HG02759 (cell line): ENCODE measurements around the gene ASB15.
A peak's percentile ranks its signal among the peaks of the same experiment; 100 is the strongest.

Source experiments
- ATAC-seq: cut with Tn5 transposase; IDR thresholded peaks from one replicate; pipeline ENCODE4 v1.9.1; 2021; ENCODE audit warnings: mild to moderate bottlenecking, moderate library complexity; ENCODE audit not compliant: unreplicated experiment

Gene ASB15

DNA sequence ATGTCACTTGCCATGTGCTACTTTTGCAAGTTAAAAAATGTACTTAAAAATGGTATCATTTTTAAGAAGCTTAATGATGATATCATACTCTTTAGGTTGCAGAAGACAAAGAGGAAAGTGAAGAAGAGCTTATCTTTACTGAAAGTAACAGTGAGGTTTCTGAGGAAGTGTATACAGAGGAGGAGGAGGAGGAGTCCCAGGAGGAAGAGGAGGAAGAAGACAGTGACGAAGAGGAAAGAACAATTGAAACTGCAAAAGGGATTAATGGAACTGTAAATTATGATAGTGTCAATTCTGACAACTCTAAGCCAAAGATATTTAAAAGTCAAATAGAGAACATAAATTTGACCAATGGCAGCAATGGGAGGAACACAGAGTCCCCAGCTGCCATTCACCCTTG is 60.1 kb downstream of the ASB15 start:
- no peak for ATAC-seq

DNA sequence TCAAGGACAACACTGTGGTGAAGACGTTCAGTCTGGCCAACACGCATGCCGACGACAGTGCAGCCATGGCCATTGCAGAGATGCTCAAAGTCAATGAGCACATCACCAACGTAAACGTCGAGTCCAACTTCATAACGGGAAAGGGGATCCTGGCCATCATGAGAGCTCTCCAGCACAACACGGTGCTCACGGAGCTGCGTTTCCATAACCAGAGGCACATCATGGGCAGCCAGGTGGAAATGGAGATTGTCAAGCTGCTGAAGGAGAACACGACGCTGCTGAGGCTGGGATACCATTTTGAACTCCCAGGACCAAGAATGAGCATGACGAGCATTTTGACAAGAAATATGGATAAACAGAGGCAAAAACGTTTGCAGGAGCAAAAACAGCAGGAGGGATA is 60.7 kb downstream of the ASB15 start:
- ATAC-seq, result no peak

GRCh38 chr7:123662755-123663154 is 61.1 kb downstream of the ASB15 start:
- ATAC-seq, result no peak

- no peak for ATAC-seq
These were observed 61.6 kb downstream of the ASB15 start for GRCh38 chr7:123663200-123663599.

GRCh38 chr7:123665157-123665556 is 63.5 kb downstream of the ASB15 start:
- no peak for ATAC-seq

DNA sequence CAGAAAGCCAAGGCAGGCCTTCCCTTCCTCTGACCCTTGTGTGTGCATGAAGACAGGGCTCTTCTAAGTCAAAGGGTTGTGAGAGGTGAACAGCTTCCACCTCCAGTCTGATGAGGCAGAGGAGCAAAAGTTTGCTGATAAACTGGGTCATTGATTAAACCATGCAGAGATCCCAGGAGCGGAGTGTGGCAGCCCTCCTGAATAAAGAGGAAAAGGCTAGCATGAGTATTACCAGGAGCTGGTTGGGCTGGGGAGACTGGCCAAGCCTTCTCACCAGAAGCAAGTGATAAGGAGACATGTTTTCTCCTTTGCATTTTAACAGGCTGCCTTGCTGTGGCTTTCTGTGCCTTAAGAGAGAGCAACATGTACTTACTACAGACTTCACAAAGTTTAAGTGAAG is 64.3 kb downstream of the ASB15 start:
- no peak for ATAC-seq

GRCh38 chr7:123666492-123666891 is 64.9 kb downstream of the ASB15 start:
- no peak for ATAC-seq

DNA sequence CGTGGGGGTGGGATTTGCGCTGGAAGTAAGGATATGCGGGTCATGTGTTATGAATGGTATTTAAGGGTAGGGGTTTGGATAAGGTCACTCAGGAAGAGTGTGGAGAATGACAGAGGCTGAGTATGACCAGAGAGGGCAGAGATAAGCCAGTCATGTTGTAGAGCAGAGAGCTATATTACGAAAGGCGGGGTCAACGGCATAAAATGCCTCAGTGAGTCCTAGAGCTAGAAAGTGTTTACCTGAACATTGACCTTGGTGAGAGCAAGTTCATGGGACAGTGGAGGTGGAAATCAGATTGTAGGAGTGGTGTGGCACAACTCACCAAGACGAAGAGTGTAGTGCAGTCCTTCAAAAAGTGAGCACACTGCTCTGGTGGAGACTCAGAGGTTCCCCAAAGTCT is 67.9 kb downstream of the ASB15 start:
- no peak for ATAC-seq

DNA sequence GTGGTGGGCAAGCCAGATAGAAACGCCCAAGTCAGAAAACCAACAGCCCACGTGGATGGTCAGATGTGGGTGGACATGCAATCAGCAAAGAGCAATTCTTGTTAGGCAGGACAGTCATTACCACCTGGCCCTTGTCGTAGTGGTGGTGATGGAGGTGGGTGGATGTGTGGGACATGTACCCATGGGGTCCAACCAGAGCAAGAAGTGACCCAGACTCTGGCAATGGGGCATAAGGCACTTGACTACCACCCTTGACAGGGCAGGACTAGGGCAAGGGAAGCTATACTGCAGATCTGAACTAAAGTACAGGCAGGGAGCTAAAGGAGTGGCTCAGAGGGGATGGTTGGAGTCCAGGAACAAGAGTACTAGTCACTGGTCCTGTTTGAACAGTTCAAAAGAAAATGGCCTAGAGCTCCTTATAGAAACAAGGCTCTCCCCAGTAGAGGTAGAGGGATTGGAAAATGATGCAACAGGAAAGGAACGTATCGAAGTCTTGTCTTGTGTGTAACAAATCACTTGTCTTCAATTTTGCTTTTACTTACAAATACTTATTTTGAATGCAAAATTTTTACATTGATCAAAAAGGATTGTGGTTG is 71.6 kb downstream of the ASB15 start:
- no peak for ATAC-seq

- ATAC-seq, result no peak
These were observed 72.3 kb downstream of the ASB15 start for GRCh38 chr7:123673752-123674398.

DNA sequence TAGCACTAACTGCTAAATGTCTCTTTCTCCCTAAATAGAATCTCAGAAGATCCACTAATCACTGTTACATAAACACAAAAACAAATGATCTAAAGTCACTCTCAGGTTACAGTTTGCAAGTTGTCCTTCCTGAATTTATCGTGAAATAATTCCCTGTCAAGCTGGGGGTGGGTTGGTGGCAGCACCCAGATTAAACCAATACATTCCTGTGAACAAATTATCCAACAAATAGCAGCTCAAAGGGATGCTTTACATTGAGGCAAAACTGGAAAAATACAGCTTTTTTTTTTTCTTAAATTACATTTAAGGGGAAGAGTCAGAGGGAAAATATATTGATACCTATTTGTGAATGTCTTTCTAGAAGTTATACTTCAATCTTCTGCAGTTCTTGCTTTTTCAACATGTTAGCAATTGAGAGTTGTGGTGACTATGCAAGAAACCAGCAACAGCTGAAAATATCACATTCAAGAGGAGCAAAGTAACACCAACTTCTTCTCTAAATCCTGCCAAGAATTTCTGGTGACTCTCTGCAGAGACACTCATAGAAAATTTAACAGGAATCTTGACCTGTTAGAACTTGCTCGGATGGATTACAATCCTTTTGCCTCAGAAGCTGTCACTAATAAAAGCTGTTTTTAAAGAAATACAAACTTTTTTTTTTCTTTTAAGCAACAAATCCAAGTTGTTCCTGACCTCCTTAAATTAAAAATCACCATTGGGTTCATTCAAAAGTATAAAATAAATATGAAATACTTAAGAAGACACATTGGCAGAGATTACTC is 73.0 kb downstream of the ASB15 start:
- ATAC-seq, result no peak

DNA sequence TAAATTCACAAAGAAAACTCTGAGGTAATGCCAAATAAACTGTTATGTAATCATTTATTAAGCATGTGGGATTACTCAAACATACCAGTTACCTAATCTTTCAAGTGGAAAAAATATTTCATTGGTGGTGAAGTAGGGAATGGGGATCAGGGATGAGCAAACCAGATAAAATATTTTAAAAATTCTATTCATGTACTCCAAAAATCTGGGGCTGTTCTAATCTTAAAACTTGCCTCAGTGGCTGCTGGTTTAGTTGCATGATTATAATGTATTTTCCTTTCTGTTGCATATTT is 73.5 kb downstream of the ASB15 start:
- no peak for ATAC-seq

DNA sequence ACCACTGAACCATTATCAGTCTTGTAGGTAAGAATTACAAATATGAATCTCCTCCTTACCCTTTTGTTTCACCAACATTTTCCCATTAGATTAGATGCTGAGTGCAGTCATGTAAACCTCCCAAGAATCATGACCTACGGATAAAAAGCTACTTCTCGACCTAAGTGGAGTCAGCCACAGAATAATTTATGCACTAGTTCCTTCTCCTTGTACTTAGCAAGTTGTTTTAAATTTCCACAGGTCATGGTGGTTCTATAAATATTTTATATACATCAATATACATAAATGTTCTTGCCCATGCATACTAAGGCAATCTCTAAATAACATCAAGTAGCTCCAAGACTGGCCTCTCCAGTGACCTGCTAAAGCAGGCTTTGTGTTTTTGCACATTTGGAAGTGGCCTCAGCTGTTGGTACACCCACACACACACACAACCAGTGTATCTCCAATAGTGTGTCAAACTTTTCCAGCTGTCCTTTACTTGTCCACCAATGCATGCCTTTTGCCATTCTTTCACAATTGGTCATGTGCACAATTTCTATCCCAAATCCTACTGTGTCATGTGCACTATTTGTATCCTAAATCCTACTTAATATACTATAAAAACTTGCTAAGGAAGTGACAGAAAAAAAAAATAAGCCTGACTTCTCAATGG is 75.6 kb downstream of the ASB15 start:
- no peak for ATAC-seq

DNA sequence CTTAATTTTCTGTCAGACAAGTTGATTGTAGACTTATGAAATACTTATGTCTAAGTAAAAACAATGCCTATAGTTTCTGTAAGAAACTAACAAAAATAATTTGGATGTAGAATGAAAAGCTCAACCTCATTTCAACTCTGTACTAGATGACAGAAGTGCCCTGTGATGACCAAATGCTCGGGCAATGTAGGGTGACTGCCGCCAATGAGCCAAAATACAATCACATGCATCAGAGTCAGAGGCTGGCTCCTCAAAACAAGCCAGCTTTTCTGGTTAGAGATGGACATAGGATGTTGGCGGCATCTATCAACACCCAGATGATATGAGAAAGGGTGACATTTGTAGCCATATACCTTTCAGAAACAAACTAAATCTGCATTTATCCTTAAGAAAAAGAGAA is 78.0 kb downstream of the ASB15 start:
- no peak for ATAC-seq

GRCh38 chr7:123680580-123680979 is 79.0 kb downstream of the ASB15 start:
- no peak for ATAC-seq

DNA sequence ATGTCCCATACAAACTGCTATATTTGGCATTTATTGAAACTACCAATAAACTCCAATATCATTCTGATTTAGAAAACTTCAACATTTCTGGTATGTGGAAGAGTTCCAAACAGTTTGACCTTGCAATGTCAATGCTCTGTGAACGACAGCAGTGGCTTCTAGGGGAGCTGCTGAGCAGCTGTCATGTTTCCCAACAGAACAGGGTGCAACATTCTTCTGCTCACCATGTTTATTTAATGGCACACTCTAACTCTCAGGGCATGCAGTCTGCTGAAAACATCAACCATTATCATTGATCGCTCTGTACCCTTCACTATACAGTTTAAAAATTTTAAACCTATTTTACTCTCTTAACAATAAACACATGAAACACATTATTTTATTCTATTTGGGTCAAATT is 79.9 kb downstream of the ASB15 start:
- ATAC-seq, result no peak

DNA sequence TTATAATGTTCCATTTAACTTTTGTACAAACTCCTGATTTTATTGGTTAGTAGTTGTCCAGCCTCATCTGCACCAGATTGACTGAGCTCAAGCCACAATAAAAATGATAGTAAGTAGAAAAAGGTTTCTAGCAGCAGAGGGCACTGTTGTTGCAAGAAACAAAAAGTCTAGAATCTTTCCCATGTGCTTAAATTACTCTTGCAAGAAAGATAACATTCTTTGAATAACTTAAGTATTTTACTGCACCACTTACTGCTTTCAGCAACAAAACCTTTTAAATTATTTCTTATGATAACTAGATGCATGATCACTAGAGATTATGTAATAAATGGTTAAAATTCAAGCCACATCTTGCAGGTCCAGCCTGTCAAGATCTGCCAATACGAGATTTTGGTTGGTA is 81.1 kb downstream of the ASB15 start:
- peak; percentile 69 for ATAC-seq

DNA sequence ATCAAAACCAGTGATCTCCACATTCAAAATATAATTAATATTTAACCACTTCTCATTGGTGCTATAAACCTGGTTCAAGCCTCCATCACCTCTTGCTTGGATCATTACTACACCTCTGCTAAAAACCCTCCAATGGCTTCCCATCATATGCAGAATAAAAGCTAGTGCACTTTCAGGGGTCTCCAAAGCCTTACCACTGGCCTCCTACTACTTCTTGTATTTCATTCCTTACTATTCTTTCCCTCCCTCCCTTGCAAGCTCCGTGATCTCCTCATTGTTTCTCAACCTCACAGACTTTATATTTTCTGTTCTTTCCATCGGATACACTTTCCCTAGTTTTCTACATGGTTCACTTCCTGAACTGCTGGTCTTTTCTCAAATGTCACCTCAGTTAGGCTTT is 85.5 kb downstream of the ASB15 start:
- ATAC-seq, result no peak

GRCh38 chr7:123687727-123688126 is 86.1 kb downstream of the ASB15 start:
- ATAC-seq, result no peak
